ENCODE data around the gene LRWD1. TPM values are rescaled to one million over a fixed set of nuclear protein-coding genes. Genes with fewer than 3 reads are reported as not detected.
A peak's percentile ranks its signal among the peaks of the same experiment; 100 is the strongest.
"Not testable (repeated sequence)": the region's sequence is repeated elsewhere in the genome, so short reads cannot be mapped to it uniquely, and the experiment has no call there.

Gene LRWD1
- total RNA-seq, 1 donor from 2014 or later, result 23.5 TPM

DNA sequence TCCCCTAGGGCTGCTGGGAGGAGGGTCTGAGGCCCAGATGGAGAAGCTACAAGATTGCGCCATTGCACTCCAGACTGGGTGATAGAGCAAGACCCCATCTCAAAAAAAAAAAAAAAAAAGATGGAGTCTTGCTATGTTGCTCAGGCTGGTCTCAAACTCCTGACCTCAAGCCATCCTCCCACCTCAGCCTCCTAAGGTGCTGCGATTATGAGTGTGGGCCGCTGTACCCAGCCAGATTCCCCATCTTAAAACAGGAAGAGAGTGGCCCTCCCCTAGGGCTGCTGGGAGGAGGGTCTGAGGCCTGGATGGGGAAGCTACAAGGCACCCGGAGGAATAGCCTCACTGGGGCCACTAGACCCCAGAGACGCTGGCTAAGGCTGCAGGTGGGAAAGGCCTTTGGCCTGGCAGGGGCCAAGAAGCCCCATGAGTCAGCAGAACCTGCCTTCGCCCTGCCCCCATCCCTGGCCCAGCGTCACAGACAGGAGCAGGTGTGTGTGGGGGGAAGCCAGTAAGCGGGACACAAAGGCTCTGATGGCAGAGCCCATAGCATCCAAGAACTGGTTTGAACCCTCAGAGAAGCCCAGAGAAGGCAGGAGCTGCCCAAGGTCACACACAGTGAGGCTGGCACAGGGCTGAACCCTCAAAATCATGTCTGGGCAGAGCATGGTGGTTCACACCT lies 42.8 kb downstream of the LRWD1 start:
- not testable (repeated sequence) for H3K4me1 Mint-ChIP-seq (ENCODE audit: unreplicated experiment); H3K27ac Mint-ChIP-seq; DNase-seq (ENCODE audit: extremely low spot score, unreplicated experiment); H3K9me3 Mint-ChIP-seq; H3K36me3 Mint-ChIP-seq; H3K4me3 Mint-ChIP-seq; H3K27me3 Mint-ChIP-seq

- not testable (repeated sequence) for H3K4me1 Mint-ChIP-seq (ENCODE audit: unreplicated experiment); H3K4me3 Mint-ChIP-seq; H3K36me3 Mint-ChIP-seq; DNase-seq (ENCODE audit: extremely low spot score, unreplicated experiment); H3K27ac Mint-ChIP-seq; H3K9me3 Mint-ChIP-seq; H3K27me3 Mint-ChIP-seq
Measured at GRCh38 chr7:102510575-102510974, 45.8 kb downstream of the LRWD1 start.

GRCh38 chr7:102511860-102512522 lies 47.2 kb downstream of the LRWD1 start:
- H3K27me3 Mint-ChIP-seq; H3K27ac Mint-ChIP-seq; H3K4me1 Mint-ChIP-seq (ENCODE audit: unreplicated experiment); H3K36me3 Mint-ChIP-seq; H3K4me3 Mint-ChIP-seq; H3K9me3 Mint-ChIP-seq; DNase-seq (ENCODE audit: extremely low spot score, unreplicated experiment): not testable (repeated sequence)

GRCh38 chr7:102512642-102513221 lies 47.9 kb downstream of the LRWD1 start:
- H3K27ac Mint-ChIP-seq; H3K36me3 Mint-ChIP-seq; H3K4me1 Mint-ChIP-seq (ENCODE audit: unreplicated experiment); H3K9me3 Mint-ChIP-seq; H3K4me3 Mint-ChIP-seq; DNase-seq (ENCODE audit: extremely low spot score, unreplicated experiment); H3K27me3 Mint-ChIP-seq: not testable (repeated sequence)

DNA sequence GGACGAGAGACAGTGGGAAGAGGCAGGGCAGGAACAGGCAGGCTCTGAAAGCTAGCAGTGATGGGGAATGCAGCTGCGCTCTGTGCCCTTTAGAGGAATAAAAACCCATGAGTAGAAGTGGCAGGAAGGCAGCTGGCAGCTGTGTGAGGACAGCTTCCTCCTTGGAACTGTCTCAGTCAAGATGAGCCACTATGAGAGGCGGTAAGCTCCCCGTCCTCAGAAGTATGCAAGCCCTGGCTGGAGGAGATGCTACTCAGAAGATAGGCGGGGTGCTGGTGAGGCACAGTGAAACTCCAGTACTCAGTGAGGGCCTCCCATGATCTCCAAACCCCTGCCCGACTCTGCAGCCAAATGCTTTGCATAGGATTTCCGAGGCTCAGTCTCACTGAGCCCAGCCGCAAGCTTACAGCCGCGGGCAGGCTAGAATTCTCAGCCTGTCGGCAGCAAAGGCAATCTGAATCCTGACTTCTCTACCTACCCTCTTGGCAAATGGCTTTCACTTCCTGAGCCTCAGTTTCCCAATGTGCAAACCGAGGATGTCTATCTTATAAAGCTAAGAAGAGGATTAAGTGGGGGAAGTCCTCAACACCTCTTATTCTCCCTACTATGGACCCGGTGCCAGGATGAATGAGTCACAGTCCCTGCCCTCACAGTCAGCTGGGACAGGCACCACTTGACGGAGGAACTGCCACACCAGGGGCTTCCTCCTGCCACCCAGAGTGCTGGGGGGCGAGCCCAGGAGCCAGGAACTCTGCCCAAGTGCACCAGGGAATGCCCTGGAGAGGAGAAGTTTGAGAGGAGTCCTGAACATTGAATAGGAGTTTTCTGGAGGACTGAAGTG lies 50.3 kb downstream of the LRWD1 start:
- not testable (repeated sequence) for H3K4me3 Mint-ChIP-seq; DNase-seq (ENCODE audit: extremely low spot score, unreplicated experiment); H3K27me3 Mint-ChIP-seq; H3K4me1 Mint-ChIP-seq (ENCODE audit: unreplicated experiment); H3K36me3 Mint-ChIP-seq; H3K27ac Mint-ChIP-seq; H3K9me3 Mint-ChIP-seq

DNA sequence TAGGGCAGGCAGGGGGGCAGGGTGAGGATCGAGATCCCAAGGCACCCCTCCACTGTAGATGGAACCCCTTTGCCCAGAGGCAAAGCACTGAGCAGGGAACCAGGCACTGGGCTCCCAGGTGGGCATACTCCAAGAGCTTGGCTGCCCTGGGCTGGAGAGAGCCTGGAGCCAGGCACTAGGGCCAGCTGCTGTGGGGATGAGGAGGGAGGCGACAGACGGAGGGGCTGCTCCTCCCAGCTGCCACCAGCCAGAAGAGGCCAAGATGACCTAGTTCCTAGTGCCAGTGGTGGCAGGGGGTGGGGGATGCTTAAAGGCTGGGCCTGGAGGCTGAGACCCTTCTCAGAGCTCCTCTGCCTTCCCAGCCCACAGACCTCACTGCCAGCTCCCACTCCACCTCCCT lies 51.1 kb downstream of the LRWD1 start:
- not testable (repeated sequence) for H3K27me3 Mint-ChIP-seq; H3K4me1 Mint-ChIP-seq (ENCODE audit: unreplicated experiment); H3K27ac Mint-ChIP-seq; DNase-seq (ENCODE audit: extremely low spot score, unreplicated experiment); H3K4me3 Mint-ChIP-seq; H3K36me3 Mint-ChIP-seq; H3K9me3 Mint-ChIP-seq

DNA sequence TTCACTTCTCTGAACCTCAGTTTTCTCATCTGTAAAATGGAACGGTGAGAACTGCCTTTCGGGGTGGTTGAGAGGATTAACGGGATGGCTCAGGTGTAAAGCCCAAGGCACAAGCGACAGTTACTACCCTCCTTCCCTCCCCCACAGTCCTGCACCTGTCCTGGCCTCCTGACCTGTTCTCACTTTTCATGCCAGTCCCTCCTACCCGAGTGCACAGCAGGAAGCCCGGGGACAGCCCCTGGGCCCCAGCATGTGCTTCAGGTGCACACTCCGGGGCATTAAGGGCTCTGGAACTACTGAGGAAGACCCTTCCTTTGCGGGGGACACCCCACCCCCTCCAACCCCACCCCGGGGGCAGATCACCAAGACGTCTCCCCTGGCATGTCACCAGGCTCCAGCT lies 52.2 kb downstream of the LRWD1 start:
- not testable (repeated sequence) for H3K27ac Mint-ChIP-seq; H3K4me3 Mint-ChIP-seq; DNase-seq (ENCODE audit: extremely low spot score, unreplicated experiment); H3K27me3 Mint-ChIP-seq; H3K9me3 Mint-ChIP-seq; H3K36me3 Mint-ChIP-seq; H3K4me1 Mint-ChIP-seq (ENCODE audit: unreplicated experiment)

DNA sequence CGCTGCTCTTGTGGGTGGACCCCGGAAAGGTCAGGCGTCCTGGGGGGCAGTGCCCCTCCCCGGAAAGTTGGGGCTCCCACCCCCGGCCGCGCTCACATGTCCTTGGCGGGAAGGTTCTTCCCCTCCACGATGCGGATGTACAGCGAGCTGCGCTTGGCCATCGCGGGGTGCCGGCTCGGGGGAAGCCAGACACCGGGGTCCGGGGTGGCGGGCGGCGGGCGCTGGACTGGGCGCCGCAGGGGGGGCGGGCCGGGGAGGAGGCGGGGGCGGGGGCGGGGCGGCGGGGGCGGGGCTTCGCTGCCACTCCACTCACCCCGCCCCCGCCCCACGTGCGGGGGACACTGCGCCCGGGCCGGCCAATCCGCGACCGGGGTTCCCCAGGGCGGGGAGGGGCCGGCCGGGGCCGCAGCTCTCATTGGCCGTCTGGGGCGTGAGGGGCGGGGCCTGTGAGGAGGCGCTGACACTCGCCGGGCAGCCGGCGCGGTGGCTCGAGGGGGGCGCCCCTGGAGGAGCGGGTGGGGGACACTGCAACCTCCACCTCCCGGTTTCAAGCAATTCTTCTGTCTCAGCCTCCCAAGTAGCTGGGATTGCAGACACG lies 52.9 kb downstream of the LRWD1 start, which contains the start of gene RASA4B:
Gene RASA4B, minus strand, starts transcription at position 228 of the 598 bp plus-strand sequence. Its CDS starts 67 bp downstream, at position 161.
- H3K27ac Mint-ChIP-seq; H3K36me3 Mint-ChIP-seq; DNase-seq (ENCODE audit: extremely low spot score, unreplicated experiment); H3K9me3 Mint-ChIP-seq; H3K27me3 Mint-ChIP-seq; H3K4me1 Mint-ChIP-seq (ENCODE audit: unreplicated experiment): not testable (repeated sequence)
- H3K4me3 Mint-ChIP-seq, result peak within 1 kb of the TSS; percentile 45

GRCh38 chr7:102520797-102521196 lies 56.0 kb downstream of the LRWD1 start:
- H3K4me1 Mint-ChIP-seq (ENCODE audit: unreplicated experiment); H3K27ac Mint-ChIP-seq; H3K4me3 Mint-ChIP-seq; H3K36me3 Mint-ChIP-seq; H3K27me3 Mint-ChIP-seq; H3K9me3 Mint-ChIP-seq; DNase-seq (ENCODE audit: extremely low spot score, unreplicated experiment): not testable (repeated sequence)

Small RNA genes within 50 kb of the gene (microRNA-seq; reads per million reads assigned to microRNA genes)
- not detected for gene MIR4467
- 3.0 reads per million, percentile 5 among the genes with 10 or more reads in this experiment for gene MIR5090

Other genes with a start within 250 kb of the LRWD1 start
- gene SH2B2, start 178.1 kb upstream of the LRWD1 start, total RNA-seq (ENCODE audit: low replicate concordance), result 9.5 and 15.5 TPM in 2 replicates
- gene SPDYE6, start 108.5 kb upstream of the LRWD1 start, total RNA-seq (ENCODE audit: low replicate concordance), result not detected in 2 replicates
- 28.2 and 34.0 TPM in 2 replicates for gene PRKRIP1, start 68.6 kb upstream of the LRWD1 start, total RNA-seq (ENCODE audit: low replicate concordance)
- 23.1 and 34.9 TPM in 2 replicates for gene ORAI2, start 31.4 kb upstream of the LRWD1 start, total RNA-seq (ENCODE audit: low replicate concordance)
- 11.2 and 13.3 TPM in 2 replicates for gene ALKBH4, start 121 bp upstream of the LRWD1 start, total RNA-seq (ENCODE audit: low replicate concordance)
- gene POLR2J, start 13.9 kb downstream of the LRWD1 start, total RNA-seq (ENCODE audit: low replicate concordance), result 45.2 and 48.1 TPM in 2 replicates
- gene RASA4B, start 52.8 kb downstream of the LRWD1 start, total RNA-seq (ENCODE audit: low replicate concordance), result 5.5 and 7.1 TPM in 2 replicates
- gene UPK3BL2, start 78.7 kb downstream of the LRWD1 start, total RNA-seq (ENCODE audit: low replicate concordance), result 19.5 and 19.8 TPM in 2 replicates
- gene SPDYE2, start 86.2 kb downstream of the LRWD1 start, total RNA-seq (ENCODE audit: low replicate concordance), result not detected in 2 replicates
- gene POLR2J3, start 107.6 kb downstream of the LRWD1 start, total RNA-seq (ENCODE audit: low replicate concordance), result 13.2 and 24.0 TPM in 2 replicates
- gene RASA4, start 151.8 kb downstream of the LRWD1 start, total RNA-seq (ENCODE audit: low replicate concordance), result 14.6 and 23.5 TPM in 2 replicates
- gene UPK3BL1, start 177.8 kb downstream of the LRWD1 start, total RNA-seq (ENCODE audit: low replicate concordance), result 53.3 and 77.1 TPM in 2 replicates
- not detected in 2 replicates for gene SPDYE2B, start 185.3 kb downstream of the LRWD1 start, total RNA-seq (ENCODE audit: low replicate concordance)
- 6.8 and 9.4 TPM in 2 replicates for gene POLR2J2, start 206.7 kb downstream of the LRWD1 start, total RNA-seq (ENCODE audit: low replicate concordance)

All from type B pancreatic cell (in vitro differentiated cells).